ENCODE data around the gene HYI. TPM values are rescaled to one million over a fixed set of nuclear protein-coding genes. Genes with fewer than 3 reads are reported as not detected.

HYI gene
- total RNA-seq, 1 donor, result 27.1 TPM

DNA sequence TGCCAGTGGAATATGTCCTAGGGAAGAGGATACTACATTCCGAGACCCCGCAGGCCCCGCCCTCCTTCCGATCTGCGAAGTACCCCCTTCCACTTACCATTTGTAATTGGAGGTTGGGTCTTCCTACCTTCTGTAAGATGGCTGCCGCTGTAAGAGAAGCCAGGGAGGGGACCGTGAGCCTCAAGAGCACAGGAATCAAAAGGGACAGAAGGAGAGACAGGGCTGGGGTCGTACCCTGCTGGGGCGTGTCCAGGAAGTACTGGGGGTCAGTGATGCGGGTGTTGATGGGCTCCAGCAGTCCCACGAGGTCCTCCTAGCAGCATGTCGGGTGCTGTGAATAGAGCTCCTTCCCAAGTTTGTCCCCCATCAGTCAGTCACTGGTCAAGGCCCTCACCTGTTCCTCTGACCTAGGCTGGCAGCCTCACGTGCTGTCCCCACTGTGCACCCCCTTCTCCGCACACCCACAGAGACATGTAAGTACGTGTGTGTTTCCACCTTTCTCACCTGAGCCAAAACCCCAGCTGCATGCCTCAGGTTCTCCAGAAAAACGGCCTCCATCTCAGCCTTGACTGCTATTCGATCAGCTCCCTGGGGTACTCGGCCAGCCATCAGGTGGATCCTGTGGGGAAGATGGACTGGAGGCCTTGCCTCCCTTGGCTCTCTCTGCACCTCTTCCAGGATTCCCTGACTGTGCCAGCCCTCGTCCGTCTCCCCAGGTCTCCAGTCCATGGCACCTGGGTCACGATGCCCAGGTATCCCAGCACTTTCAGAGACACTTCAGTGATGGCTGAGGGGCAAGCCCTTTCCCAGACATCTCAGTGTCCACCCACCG, 1.8 kb downstream of the HYI start:
- no peak overlapping the region for H2AFZ ChIP-seq (ENCODE audit: low read length)
- no peak overlapping the region for H3K27ac ChIP-seq (ENCODE audit: low read depth, low read length)
- peak overlapping the region; percentile 95 for H3K4me2 ChIP-seq (ENCODE audit: insufficient read depth, low read length)
- no peaks in the 10 kb centered on the region for H3K27me3 ChIP-seq (ENCODE audit: insufficient read depth, low read length)
- peaks cover 8% of the 10 kb centered on the region for H3K79me2 ChIP-seq (ENCODE audit: insufficient read depth, low read length)
- peaks cover 55% of the 10 kb centered on the region for H3K36me3 ChIP-seq (ENCODE audit: insufficient read depth, low read length)
- TF ChIP-seq, protein P1, sequence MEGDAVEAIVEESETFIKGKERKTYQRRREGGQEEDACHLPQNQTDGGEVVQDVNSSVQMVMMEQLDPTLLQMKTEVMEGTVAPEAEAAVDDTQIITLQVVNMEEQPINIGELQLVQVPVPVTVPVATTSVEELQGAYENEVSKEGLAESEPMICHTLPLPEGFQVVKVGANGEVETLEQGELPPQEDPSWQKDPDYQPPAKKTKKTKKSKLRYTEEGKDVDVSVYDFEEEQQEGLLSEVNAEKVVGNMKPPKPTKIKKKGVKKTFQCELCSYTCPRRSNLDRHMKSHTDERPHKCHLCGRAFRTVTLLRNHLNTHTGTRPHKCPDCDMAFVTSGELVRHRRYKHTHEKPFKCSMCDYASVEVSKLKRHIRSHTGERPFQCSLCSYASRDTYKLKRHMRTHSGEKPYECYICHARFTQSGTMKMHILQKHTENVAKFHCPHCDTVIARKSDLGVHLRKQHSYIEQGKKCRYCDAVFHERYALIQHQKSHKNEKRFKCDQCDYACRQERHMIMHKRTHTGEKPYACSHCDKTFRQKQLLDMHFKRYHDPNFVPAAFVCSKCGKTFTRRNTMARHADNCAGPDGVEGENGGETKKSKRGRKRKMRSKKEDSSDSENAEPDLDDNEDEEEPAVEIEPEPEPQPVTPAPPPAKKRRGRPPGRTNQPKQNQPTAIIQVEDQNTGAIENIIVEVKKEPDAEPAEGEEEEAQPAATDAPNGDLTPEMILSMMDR (IDR thresholded peaks at IDR 0.05; ENCODE audit: extremely low read depth, low read depth, low read length), result no peak
- DNase-seq (ENCODE audit: insufficient read length, low spot score, missing footprints), result peak; percentile 77
- H4K20me1 ChIP-seq (ENCODE audit: insufficient read depth, low read length), result no peaks in the 10 kb centered on the region
- H3K4me1 ChIP-seq (ENCODE audit: insufficient read depth, low read length), result peaks cover 11% of the 10 kb centered on the region
- no peaks in the 10 kb centered on the region for H3K9me3 ChIP-seq (ENCODE audit: low read depth, low read length)
- H3K4me3 ChIP-seq (ENCODE audit: insufficient read depth, low read length), result no peak overlapping the region

DNA sequence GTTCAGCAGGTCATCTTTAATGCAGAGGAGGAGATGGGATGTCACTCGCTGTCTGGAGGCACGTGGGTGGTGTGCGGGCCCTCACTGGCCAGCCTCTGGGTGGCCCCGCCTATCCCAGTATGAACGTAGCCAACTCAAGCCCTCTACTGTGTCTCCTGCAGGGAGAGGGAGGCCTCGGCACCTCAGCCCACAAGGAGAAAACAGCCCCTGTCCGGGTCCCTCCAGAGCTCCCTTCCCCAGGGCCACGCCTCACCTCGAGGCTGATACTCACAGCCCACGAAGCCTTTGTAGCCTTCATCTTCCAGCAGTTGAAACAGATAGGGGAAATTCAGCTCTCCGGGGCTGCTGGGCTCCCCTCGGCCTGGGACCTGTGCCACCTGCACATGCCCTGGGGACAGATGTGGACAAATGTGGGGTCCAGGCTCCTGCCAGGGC, 2.6 kb downstream of the HYI start:
- H3K79me2 ChIP-seq (ENCODE audit: insufficient read depth, low read length), result peaks cover 8% of the 10 kb centered on the region
- TF ChIP-seq, protein P1 (IDR thresholded peaks at IDR 0.05; ENCODE audit: extremely low read depth, low read depth, low read length), result no peak
- no peak overlapping the region for H3K27ac ChIP-seq (ENCODE audit: low read depth, low read length)
- H3K36me3 ChIP-seq (ENCODE audit: insufficient read depth, low read length), result peaks cover 62% of the 10 kb centered on the region
- peaks cover 11% of the 10 kb centered on the region for H3K4me1 ChIP-seq (ENCODE audit: insufficient read depth, low read length)
- no peak overlapping the region for H3K4me2 ChIP-seq (ENCODE audit: insufficient read depth, low read length)
- no peak overlapping the region for H2AFZ ChIP-seq (ENCODE audit: low read length)
- no peaks in the 10 kb centered on the region for H3K9me3 ChIP-seq (ENCODE audit: low read depth, low read length)
- no peaks in the 10 kb centered on the region for H3K27me3 ChIP-seq (ENCODE audit: insufficient read depth, low read length)
- H3K4me3 ChIP-seq (ENCODE audit: insufficient read depth, low read length), result no peak overlapping the region
- peak; percentile 66 for DNase-seq (ENCODE audit: insufficient read length, low spot score, missing footprints)
- no peaks in the 10 kb centered on the region for H4K20me1 ChIP-seq (ENCODE audit: insufficient read depth, low read length)

DNA sequence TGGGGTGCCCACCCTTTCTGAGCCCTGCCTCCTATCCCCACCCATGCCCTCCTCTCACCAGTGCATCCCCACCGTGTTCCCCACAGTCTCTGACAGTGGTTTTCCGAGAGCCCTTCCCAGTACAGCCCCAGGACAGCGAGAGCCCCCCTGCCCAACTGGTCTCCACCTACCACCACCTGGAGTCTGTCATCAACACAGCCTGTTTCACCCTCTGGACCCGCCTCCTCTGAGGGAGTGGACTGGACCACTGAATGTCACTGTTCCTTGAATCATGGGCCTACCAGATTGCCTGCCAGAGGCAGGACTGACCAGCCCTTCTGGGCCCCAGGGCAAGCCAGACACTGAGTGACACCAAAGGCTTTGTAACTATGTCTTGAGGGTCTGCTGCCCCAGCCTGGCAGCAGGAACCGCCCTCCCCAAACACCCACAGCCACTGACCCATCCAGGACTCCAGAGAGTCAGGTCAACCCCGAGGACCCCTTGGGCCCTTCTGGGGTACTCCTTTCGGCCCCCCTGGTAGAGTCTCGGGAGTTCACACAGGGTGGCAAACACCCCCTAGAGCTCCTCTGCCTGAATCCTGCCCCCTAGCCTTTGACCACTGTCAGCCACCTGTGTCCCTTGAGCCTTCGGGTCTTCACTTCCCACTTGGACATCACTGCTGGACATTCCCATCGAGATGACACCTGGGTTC, 3.3 kb downstream of the HYI start:
- Histone ChIP-seq H4K20me1 (ENCODE audit: insufficient read depth, low read length) (no peaks in the 10 kb centered on the region), H3K27ac (ENCODE audit: low read depth, low read length) (no peak overlapping the region), H3K4me2 (ENCODE audit: insufficient read depth, low read length) (no peak overlapping the region), H3K27me3 (ENCODE audit: insufficient read depth, low read length) (no peaks in the 10 kb centered on the region), H3K79me2 (ENCODE audit: insufficient read depth, low read length) (peaks cover 8% of the 10 kb centered on the region), H3K9me3 (ENCODE audit: low read depth, low read length) (no peaks in the 10 kb centered on the region), H3K4me1 (ENCODE audit: insufficient read depth, low read length) (peaks cover 11% of the 10 kb centered on the region), H2AFZ (ENCODE audit: low read length) (no peak overlapping the region), H3K4me3 (ENCODE audit: insufficient read depth, low read length) (no peak overlapping the region), H3K36me3 (ENCODE audit: insufficient read depth, low read length) (peaks cover 68% of the 10 kb centered on the region)
- no peak for DNase-seq (ENCODE audit: insufficient read length, low spot score, missing footprints)
- TF ChIP-seq, protein P1 (IDR thresholded peaks at IDR 0.05; ENCODE audit: extremely low read depth, low read depth, low read length), result no peak

DNA sequence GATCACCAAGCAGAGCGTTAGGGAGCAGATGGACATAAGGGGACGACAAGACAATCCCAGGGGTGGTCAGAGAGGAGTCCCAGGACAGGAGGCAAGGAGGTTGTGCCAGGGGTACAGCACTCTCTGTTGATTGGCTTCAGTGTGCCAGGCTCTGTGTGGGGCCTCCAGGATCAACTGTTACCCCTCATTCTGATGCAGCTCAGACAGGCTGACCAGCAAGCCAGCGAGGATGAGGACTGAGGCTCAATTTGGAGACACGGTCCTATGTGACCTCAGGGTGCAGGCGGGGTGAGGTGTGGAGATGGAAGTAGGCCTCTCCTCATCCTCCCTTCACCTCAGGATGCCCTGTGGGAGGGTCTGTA, 4.0 kb downstream of the HYI start:
- H3K79me2 ChIP-seq (ENCODE audit: insufficient read depth, low read length), result peaks cover 8% of the 10 kb centered on the region
- TF ChIP-seq, protein P1 (IDR thresholded peaks at IDR 0.05; ENCODE audit: extremely low read depth, low read depth, low read length), result no peak
- no peaks in the 10 kb centered on the region for H3K9me3 ChIP-seq (ENCODE audit: low read depth, low read length)
- H3K27ac ChIP-seq (ENCODE audit: low read depth, low read length), result no peak overlapping the region
- H3K4me2 ChIP-seq (ENCODE audit: insufficient read depth, low read length), result no peak overlapping the region
- peaks cover 68% of the 10 kb centered on the region for H3K36me3 ChIP-seq (ENCODE audit: insufficient read depth, low read length)
- H3K27me3 ChIP-seq (ENCODE audit: insufficient read depth, low read length), result no peaks in the 10 kb centered on the region
- no peak overlapping the region for H2AFZ ChIP-seq (ENCODE audit: low read length)
- H3K4me3 ChIP-seq (ENCODE audit: insufficient read depth, low read length), result no peak overlapping the region
- no peaks in the 10 kb centered on the region for H4K20me1 ChIP-seq (ENCODE audit: insufficient read depth, low read length)
- DNase-seq (ENCODE audit: insufficient read length, low spot score, missing footprints), result peak; percentile 67
- peaks cover 11% of the 10 kb centered on the region for H3K4me1 ChIP-seq (ENCODE audit: insufficient read depth, low read length)

Measured in osteoblast (primary cell).